Stimulated activated CD8-positive, alpha-beta memory T cell treated with anti-CD3 and anti-CD28 coated beads, Interleukin-7, amount 100 ng/mL, for 4 hours (primary cell): Measurements from ENCODE around the gene TREH.
A peak's percentile ranks its signal among the peaks of the same experiment; 100 is the strongest.
"Not testable (repeated sequence)": the region's sequence is repeated elsewhere in the genome, so short reads cannot be mapped to it uniquely, and the experiment has no call there.

ENCODE experiments used
- DNase-seq, 2 donors: peaks; one replicate each; pipeline ENCODE4 v3.0.0-alpha.2; 2020; ENCODE audit warnings: low read depth in 2 of 2

Gene TREH

DNA sequence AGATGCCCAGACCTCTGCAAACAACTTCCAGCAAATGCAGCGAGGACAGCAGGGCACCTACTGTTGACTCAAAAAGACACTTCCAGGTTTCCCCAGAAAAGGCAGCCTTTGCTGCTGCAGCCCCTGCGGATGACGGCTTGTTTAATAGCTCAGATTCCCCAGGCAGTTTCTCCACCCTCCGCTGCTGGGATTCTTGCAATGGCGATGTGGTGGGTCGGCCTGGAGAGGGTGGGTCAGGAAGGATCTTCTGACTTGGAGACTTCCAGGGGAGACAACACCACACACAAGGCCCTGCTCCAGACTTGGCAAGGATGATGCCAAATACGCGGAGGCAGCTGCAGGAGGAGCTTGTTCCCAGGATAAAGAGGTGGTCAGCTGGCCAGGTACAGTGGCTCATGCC lies 17.9 kb upstream of the TREH start:
- no peak for DNase-seq

DNA sequence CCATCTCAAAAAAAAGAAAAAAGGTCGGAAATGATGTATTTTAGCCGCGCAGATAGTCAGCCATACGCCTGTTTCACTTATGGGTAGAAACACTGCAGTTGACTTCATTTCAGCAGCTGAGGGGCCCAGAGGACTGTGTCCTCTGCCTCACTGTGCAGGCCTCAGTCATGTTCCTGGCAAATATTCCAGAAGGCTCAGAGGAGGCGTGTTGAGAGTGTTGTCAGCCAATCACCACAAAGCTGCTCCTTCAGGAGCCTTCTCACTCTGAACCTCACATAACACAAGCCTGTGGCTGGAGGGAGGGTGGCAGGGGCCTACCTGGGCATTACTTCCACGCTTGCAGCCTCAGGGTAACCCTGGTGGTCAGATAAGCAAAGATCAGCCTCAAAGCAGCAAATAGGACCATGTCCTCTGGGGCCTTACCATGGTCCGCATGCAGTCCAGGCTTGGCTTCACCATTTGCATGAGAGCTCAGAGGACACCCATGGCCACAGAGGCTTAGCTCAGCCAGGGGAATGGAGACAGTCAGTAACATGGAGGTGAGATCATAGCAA lies 17.3 kb upstream of the TREH start:
- DNase-seq: no peak

DNA sequence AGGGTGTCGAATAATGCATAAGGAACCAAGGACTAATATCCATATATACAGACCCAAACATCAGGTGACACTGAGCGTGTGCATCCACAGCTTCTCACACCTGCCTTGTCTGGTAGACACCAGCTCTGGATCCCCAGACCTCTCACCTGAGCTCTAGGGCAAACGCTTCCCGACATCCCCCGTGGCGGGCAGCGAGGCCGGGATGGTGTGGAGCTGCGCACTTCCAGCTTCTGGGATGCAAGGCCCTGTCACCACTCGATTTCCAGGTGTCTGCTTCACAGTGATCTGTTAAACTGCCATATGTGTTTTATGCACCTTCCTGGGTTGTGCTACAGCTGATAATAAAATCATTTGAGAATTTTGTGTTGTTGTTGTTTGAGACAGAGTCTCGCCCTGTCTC lies 15.3 kb upstream of the TREH start:
- DNase-seq: no peak

DNA sequence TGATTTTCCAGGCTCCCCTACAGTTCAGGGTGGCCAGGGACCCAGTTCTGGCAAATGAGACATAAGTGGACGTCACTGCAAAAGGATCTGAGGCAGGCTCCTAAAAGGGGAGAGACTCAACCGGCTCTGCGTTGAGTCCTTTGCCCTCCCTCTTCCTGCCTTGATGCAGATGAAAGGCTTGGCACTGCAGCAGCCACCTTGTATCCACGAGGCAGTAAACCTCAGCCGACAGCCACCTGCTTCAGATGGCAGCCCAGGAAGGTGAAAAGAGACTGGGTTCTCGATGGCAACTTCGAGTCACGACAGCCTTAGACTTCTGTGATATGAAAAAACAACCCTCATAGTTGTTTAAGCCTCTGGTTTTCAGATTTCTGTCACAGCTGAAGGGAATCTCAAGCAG lies 14.7 kb upstream of the TREH start:
- DNase-seq: no peak

DNA sequence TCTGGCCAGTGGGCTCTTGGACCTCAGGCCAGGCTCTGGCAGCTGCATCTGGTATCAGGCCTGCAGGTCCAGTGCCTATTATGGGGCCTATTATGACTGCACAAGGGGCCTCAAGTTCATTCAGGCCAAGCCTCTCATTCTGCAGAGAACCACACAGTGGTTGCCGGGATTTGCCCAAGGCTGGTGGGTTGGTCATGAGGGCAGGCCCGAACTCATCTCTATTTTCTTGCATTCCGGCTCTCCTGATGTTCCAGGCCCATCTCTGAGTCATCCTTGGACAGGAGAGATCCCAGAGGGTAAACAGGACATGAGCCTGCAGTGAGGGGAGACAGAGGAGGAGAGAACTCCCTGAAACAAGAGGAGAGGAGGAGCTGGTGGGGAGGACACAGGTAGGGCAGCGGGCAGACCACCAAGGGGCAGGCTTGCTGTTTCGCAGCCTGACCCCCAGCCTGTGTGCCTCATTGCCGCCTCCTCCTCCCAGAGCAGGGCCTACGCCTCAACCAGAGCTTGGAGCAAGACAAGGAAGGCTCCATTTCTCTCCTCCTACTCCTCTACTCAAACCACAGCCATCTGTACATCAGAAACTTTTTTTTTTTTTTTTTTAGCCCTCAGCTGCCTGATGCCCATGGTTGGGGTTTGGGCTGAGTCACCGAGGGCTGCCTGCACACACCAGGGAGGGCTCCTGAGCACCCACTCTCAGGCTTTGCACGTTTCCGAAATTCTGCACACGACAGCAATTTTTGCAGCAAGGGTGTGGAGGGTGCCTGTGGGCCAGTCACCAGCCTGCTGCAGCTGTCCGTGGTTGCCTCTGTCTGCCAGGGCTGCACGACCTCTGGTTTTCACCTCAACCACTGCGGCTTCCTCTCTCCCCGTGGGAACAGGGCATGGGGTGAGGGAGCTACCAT lies 12.7 kb upstream of the TREH start:
- peak; percentile 53 to 73 for DNase-seq

DNA sequence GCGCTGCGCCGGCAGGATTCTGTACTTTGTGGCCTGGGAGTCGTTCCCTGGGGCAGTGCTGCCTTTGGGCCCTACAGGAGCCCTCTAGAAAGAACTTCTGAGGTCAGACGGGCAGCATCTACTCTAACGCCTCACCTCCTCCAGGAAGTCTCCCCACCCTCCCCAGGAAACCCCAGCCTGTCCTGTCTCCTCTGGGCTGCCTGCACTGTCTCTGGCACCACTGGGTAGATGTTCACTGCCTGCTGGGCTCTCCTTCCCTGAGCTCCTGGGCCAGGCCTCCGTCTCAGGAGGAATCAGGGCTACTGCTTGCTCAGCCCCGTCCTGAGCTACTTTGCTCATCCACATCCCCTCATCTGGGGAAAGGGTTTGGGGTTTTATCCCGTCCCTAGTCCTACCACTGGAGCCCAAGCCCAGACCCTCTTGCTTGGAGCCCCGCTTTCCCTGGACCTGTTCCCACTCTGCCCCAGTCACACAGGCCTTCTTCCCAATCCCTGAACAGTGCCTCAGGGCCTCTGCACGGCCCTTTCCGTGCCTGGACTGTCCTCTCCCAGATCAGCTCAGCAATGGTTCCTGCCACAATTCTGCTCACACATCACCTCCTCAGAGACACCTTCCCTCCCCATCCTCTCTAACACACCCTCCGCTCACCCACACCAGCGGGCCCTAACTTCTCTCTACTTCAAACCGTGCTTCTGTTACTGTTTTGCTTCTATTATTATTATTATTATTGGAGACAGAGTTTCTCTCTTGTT lies 11.3 kb upstream of the TREH start:
- DNase-seq: no peak

DNA sequence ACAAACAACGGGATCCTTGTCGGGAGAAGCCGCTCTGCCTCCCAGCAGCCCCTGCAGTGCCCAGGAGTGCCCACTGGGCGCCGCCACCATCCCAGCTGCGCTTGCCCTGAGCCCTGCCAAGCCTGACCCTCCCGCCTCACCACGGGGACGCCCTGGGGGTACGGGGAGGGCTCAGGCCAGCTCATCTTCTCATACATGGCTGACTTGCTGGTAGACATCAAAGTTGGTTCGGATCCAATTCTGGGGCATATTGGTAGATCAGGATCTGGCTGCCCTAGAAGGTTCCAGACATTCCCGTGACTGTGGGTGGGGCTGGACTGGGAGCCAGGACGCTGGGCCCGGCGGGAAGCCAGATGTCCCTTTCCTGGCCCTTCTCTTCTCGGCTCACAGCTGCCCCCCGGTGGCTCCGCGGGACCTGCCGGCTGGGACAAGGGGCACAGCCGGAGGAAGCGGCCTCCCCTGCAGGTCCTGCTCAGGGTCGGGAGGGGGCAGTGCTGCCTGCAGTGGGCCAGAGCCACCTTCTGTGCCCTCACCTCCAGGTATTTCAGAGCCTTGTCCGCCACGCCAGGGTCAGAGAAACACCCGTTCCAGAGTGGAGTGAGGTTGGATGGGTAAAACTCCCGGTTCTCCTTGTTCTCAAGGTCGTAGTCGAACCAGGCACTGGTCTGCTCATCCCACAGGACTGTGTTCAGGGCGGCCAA lies 10.6 kb upstream of the TREH start:
- peak; percentile 53 to 72 for DNase-seq

DNA sequence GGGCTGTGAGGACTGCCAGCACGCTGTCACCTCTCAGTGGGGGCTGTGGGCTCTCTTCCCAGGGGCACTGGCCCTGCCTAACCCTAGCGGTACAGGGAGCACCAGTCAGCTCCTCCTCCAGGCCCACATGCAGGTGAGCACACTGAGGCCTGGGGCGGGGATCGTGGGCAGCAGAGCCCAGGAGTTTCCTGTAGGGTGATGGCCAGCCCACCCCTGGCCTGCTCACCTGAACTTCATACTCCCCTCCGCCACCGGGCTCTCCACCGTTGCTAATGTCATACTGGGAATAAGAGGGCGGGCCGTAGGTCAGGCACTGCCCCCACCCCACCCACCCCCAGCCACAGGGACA lies 10.0 kb upstream of the TREH start:
- DNase-seq: no peak

DNA sequence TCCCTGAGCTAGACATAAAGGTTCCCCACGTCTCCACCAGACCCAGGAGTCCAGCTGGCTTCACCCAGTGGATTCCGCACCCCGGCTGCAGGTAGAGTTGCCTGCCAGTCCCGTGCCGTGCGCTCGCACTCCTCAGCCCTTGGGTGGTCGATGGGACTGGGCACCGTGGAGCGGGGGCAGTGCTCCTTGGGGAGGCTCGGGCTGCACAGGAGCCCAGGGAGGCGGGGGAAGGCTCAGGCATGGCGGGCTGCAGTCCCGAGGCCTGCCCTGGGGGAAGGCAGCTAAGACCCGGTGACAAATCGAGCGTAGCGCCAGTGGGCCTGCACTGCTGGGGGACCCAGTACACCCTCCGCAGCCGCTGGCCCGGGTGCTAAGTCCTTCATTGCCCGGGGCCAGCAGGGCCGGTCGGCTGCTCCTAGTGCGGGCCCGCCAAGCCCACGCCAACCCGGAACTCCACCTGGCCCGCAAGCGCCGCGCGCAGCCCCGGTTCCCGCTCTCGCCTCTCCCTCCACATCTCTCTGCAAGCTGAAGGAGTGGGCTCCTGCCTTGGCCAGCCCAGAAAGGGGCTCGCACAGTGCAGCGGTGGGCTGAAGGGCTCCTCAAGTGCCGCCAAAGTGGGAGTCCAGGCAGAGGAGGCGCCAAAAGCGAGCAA lies 9.5 kb upstream of the TREH start:
- no peak for DNase-seq

DNA sequence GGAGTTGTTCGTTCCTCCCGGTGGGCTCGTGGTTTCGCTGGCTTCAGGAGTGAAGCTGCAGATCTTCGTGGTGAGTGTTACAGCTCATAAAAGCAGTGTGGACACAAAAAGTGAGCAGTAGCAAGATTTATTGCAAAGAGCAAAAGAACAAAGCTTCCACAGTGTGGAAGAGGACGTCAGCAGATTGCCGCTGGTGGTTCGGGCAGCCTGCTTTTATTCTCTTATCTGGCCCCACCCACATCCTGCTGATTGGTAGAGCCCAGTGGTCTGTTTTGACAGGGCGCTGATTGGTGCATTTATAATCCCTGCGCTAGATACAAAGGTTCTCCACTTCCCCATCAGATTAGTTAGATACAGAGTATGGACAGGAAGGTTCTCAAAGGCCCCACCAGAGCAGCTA lies 8.9 kb upstream of the TREH start:
- not testable (repeated sequence) for DNase-seq

DNA sequence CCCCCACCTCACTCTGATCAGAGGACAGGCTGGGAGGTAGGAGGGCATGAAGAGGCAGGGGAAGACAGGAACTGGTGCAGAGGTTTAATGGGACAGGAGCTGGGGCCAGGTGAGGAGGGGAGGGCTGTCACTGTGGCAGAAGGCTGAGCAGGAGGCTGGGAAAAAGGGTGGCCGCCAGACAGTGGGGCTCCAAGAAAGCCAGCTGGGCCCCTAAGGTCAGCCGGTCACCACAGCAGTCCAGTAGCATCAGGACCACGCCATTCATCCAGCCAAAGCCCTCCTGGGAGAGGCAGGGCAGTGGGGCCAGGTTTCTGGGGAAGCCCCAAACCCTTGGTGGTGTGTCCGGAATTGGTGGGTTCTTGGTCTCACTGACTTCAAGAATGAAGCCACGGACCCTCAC lies 8.5 kb upstream of the TREH start:
- no peak for DNase-seq

DNA sequence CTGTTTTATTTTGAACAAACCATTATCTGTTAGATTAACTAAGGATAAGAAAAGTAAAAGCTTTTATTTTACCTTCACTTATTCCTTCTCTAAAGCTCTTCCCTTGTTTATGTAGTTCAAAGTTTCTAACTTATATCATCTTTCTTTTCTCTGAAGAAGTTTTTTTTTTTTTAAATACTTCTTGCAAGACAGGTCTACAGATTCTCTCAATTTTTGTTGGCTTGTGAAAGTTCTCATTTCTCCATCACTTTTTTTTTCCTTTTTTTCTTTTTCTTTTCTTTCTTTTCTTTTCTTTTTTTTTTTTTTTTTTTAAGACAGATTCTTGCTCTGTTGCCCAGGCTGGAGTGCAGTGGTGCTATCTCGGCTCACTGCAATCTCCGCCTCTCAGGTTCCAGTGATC lies 4.7 kb upstream of the TREH start:
- no peak for DNase-seq

DNA sequence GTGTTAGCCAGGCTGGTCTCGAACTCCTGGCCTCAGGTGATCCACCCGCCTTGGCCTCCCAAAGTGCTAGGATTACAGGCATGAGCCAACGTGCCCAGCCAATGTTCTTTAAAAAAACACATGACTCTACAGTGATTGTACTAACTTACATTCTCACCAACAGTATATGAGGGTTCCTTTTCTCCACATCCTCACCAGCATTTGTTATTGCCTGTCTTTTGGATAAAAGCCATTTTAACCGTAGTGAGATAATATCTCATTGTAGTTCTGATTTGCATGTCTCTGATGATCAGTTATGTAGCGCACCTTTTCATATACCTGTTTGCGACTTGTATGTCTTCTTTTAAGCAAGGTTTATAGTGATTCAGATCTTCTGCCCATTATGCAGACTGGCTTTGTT lies 3.5 kb upstream of the TREH start:
- not testable (repeated sequence) for DNase-seq

DNA sequence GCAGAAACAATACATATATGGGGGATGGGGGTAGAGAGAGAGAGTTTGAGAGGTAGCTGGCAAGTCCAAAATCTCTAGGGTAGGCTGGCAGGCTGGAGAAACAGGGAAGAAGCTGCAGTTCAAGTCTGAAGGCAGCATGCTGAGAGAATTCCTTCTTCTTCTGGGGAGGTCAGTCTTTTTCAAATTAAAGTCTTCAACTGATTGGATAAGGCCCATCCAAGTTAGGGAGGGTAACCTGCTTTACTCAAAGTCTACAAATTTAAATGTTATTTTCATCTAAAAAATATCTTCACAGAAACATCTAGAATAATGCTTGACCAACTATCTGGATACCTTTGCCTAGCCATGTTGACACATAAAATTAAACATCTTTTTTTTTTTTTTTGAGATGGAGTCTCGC lies 2.9 kb upstream of the TREH start:
- DNase-seq: no peak

DNA sequence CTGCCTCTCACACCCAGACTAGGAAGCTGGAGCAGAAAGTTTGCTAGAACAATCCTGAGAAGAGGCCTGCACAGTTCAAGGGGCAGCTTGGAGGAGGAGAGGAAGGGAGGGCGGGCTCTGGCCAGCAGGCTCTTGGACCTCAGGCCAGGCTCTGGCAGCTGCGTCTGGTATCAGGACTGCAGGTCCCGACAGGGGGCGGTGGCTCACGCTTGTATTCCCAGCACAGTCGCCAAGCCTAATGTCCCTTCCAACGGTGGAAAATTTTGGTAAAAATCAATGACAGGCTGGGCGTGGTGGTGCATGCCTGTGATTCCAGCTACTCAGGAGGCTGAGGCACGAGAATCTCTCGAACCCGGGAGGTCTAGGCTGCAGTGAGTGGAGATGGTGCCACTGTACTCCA lies 542 bp downstream of the TREH start:
- DNase-seq: not testable (repeated sequence)

DNA sequence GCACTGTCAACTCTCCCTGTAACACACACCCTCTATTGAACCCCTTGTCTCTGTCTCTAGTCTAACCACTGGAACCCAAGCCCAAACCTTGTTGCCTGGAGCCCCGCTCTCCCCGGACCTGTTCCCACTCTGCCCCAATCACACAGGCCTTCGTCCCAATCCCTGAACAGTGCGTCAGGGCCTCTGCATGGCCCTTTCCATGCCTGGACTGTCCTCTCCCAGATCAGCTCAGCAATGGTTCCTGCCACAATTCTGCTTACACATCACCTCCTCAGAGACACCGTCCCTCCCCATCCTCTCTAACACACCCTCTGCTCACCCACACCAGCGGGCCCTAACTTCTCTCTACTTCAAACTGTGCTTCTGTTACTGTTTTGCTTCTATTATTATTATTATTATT lies 1.5 kb downstream of the TREH start:
- no peak for DNase-seq

DNA sequence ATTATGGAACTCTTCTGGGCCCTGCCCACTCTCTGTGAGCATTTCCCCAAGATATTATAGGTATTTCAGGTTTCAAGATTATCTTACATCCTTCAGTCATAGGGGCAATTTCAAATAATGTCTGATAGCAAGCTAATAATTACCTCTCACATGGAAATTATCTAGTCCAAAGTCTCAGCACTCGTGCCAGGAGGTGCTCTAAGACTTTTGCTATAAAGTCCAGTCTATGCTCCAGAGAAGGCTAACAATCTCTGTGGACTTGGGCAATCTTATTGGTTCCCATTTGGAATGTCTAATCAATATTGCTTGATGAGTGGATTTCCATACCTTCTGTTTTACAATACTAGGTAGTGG lies 5.4 kb downstream of the TREH start:
- DNase-seq: no peak

DNA sequence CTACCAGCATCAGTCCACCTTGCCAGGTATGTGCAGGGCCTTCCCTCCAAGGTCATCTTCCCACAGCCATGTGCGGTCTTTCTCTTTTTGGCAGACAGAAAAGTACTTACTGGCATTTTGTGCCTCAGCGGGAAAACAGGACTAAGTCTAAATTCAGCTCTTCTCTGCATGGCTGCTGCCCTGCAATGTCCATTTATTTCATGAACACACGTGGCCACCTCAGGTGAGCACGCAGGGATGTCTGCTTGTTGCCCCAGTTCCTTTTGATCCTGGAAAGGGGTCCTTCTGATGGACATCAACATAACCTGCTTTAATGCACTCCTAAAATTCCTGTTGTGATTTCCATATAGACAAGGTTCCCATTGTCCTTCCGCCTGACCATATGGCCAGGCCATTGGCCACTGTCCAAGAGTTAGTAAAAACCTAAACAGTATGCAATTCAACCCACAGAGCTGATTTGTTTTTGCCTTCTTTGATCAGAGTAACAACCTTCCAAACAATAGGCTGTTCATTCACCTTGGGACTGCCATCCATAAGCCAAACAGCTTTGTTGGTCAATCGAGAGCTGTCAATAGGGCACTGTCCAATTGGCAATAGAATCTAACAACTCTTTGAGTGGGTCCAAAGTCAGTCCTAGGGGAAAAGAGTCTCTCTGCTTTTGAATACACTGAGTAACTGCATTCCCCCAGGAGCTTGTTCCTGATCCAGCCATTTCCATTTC lies 5.9 kb downstream of the TREH start:
- DNase-seq: no peak

DNA sequence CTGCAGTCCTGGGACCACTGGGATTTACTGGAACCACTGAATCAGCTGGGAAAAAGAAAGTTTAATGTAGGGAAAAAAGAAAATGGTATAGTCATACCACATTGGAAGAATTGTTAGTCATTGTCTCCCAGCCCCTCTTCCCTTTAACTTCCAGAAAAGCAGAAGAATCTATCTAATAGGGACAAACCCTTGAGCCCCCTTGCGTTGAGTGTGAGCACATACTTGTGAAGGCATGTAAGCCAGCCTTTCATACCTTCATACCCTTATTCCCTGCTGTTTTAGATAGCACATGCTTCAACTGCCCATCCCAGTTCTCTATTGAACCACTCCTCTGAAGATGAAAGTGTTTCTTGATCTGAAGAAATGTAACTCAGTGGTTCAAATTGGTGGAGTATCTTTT lies 6.6 kb downstream of the TREH start:
- DNase-seq: no peak

DNA sequence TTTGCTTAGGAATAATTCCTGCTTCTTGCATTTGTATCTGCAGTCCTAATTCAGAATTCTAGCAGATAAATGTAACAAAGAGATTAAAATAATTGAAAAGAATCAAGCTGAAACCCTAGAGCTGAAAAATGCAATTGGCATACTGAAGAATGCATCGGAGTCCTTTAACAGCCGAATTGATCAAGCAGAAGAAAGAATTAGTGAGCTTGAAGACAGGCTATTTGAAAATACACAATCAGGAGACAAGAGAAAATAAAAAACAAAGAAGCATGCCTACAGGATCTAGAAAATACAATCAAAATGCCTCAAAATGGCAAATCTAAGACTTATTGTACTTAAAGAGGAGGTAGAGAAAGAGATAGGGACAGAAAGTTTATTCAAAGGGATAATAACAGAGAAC lies 8.2 kb downstream of the TREH start:
- no peak for DNase-seq

DNA sequence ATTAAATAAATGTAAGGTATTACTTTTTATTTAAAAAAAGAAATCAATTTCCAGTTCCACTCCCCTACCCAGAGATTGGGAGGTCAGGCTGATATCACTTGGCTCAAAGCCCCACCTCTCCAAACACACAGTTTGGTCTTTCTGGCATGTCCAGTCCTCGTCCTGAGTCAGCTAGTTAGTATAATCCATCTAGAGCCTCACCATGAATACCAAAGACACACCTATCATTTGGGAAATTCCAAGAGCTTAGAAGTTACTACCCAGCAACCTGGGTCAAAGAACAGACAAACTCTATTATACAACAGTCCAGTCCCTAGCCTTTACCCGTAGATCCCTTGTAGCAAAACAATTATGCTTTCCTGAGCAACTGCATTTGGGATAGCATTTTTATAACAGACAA lies 9.4 kb downstream of the TREH start:
- DNase-seq: no peak
